HEK293 (cell line): ENCODE measurements around the gene RNASE2.

Source experiments
- CTCF ChIP-seq: fragments of 450-650 bp; formaldehyde crosslinking; IDR thresholded peaks from 2 replicates; pipeline ENCODE4 v1.5.1; 2016; ENCODE audit warnings: missing biosample characterization, missing genetic modification characterization
- MYNN ChIP-seq: fragments of 450-650 bp; formaldehyde crosslinking; IDR thresholded peaks from 2 replicates; pipeline ENCODE4 v1.5.1; 2016; ENCODE audit warnings: missing biosample characterization, missing genetic modification characterization, borderline replicate concordance
- ZNF146 ChIP-seq: fragments of 450-650 bp; formaldehyde crosslinking; IDR thresholded peaks from 2 replicates; pipeline ENCODE4 v1.5.1; 2016; ENCODE audit warnings: missing biosample characterization, missing genetic modification characterization
- ZNF18 ChIP-seq: fragments of 450-650 bp; formaldehyde crosslinking; IDR thresholded peaks from 2 replicates; pipeline ENCODE4 v1.5.1; 2016; ENCODE audit warnings: missing biosample characterization, missing genetic modification characterization
- ZNF677 ChIP-seq: fragments of 450-650 bp; IDR thresholded peaks from 2 replicates; pipeline ENCODE4 v1.5.0; 2018; ENCODE audit warnings: missing biosample characterization, mild to moderate bottlenecking, missing genetic modification characterization, moderate library complexity
- ZNF747 ChIP-seq: fragments of 450-650 bp; formaldehyde crosslinking; IDR thresholded peaks from 2 replicates; pipeline ENCODE4 v1.5.1; 2016; ENCODE audit warnings: missing biosample characterization, missing genetic modification characterization

GRCh38 chr14:20934148-20934762 is 21.0 kb upstream of the RNASE2 start:
- TF ChIP-seq MYNN (tag by site-specific recombination) = no peak
- no peak for TF ChIP-seq CTCF (tag by site-specific recombination)
- TF ChIP-seq ZNF18 (tag by site-specific recombination) = no peak
- TF ChIP-seq ZNF747 (tag by site-specific recombination) = no peak
- no peak for TF ChIP-seq ZNF146 (tag by site-specific recombination)
- TF ChIP-seq ZNF677 (tag by site-specific recombination) = no peak
